ENCODE data around the gene CTNNBIP1. TPM values are rescaled to one million over a fixed set of nuclear protein-coding genes. Genes with fewer than 3 reads are reported as not detected.

The CTNNBIP1 gene
- total RNA-seq, 1 experiment from 2014 or later: 44.4 TPM

- WGBS (ENCODE audit: extremely low coverage, insufficient read length, low lambda C conversion rate): no CpG with 5 or more reads among the region's 3 CpGs
- peaks cover 18% of the 10 kb centered on the region for H3K23me2 ChIP-seq (ENCODE audit: insufficient read length, low read depth, low read length, poor library complexity, severe bottlenecking)
- Mint-ChIP-seq H3K4me1 (peaks cover 32 to 37% of the 10 kb centered on the region in 2 experiments), H3K4me3 (no peak overlapping the region; a peak in 1 of 5 replicates), H3K9me3 (no peaks in the 10 kb centered on the region; a peak in 2 of 5 replicates), H3K36me3 (ENCODE audit: insufficient read depth in 1 of 3, low read depth in 3 of 3) (no peaks in the 10 kb centered on the region; a peak in 2 of 7 replicates), H3K27ac (no peak overlapping the region), H3K27me3 (ENCODE audit: low read depth) (peaks cover 39% of the 10 kb centered on the region)
- DNase-seq: no peak
- no peak overlapping the region for H2BK5ac ChIP-seq (ENCODE audit: insufficient read length, low read length)
- H4K91ac ChIP-seq (ENCODE audit: insufficient read length, low read depth, low read length): no peak overlapping the region
- peaks cover 3% of the 10 kb centered on the region; the same call in 1 of the 2 replicates for H3K4me1 ChIP-seq (ENCODE audit: insufficient read depth, low read length)
- H2AK5ac ChIP-seq (ENCODE audit: insufficient read length, low read length): no peak overlapping the region
- H3K14ac ChIP-seq (ENCODE audit: insufficient read depth, low read length): no peak overlapping the region
- no peaks in the 10 kb centered on the region for H3K9me3 ChIP-seq (ENCODE audit: control insufficient read depth, low read depth, low read length)
- H3K79me2 ChIP-seq (ENCODE audit: insufficient read depth, low read length): peaks cover 4% of the 10 kb centered on the region; the same call in 1 of the 2 replicates
- H4K8ac ChIP-seq (replicated peaks; ENCODE audit: insufficient read length, low read depth, low read length): no peak overlapping the region
- no peak overlapping the region for H3K27ac ChIP-seq (ENCODE audit: insufficient read length, low read depth, low read length)
- no peak overlapping the region for H3K4ac ChIP-seq (ENCODE audit: low read depth, low read length)
- no peak overlapping the region for H3K23ac ChIP-seq (ENCODE audit: insufficient read length, low read depth, low read length)
- no peak overlapping the region for H3T11ph ChIP-seq (ENCODE audit: low read length)
- TF ChIP-seq CTCF (conservative IDR thresholded peaks at IDR 0.05): no peak
- H3K9ac ChIP-seq (ENCODE audit: extremely low read depth, insufficient read length, low read length): no peak overlapping the region
- no peak overlapping the region for H3K18ac ChIP-seq (ENCODE audit: insufficient read length, low read depth, low read length)
- no peaks in the 10 kb centered on the region for H4K20me1 ChIP-seq (ENCODE audit: control insufficient read depth, insufficient read depth, insufficient read length)
- no peak overlapping the region for H3K4me2 ChIP-seq (ENCODE audit: insufficient read depth, insufficient read length, low read length)
- no peak overlapping the region for H2BK120ac ChIP-seq (ENCODE audit: low read depth, low read length, poor library complexity, severe bottlenecking)
- no peak overlapping the region for H2BK12ac ChIP-seq (ENCODE audit: insufficient read length, low read depth, low read length)
- no peak overlapping the region for H2BK20ac ChIP-seq (ENCODE audit: low read depth, low read length, poor library complexity, severe bottlenecking)
- no peak overlapping the region for H3K56ac ChIP-seq (ENCODE audit: insufficient read length, low read depth, low read length)
- H2AFZ ChIP-seq (ENCODE audit: low read length): no peak overlapping the region
- H3K79me1 ChIP-seq (ENCODE audit: insufficient read depth, low read depth, low read length, poor library complexity, severe bottlenecking): no peaks in the 10 kb centered on the region
- no peak overlapping the region for H2BK15ac ChIP-seq (ENCODE audit: low read depth, low read length)
- no peak overlapping the region for H4K5ac ChIP-seq (ENCODE audit: insufficient read length, low read depth, low read length)
- peaks cover 6% of the 10 kb centered on the region; the same call in 1 of the 2 replicates for H3K27me3 ChIP-seq (ENCODE audit: insufficient read depth, low read length)
Observed at GRCh38 chr1:9826616-9827015, 83.5 kb downstream of the CTNNBIP1 start.
